ENCODE results near the gene HELT. TPM values are rescaled to one million over a fixed set of nuclear protein-coding genes. Genes with fewer than 3 reads are reported as not detected.

The HELT gene
- polyA plus RNA-seq, 3 donors = not detected

DNA sequence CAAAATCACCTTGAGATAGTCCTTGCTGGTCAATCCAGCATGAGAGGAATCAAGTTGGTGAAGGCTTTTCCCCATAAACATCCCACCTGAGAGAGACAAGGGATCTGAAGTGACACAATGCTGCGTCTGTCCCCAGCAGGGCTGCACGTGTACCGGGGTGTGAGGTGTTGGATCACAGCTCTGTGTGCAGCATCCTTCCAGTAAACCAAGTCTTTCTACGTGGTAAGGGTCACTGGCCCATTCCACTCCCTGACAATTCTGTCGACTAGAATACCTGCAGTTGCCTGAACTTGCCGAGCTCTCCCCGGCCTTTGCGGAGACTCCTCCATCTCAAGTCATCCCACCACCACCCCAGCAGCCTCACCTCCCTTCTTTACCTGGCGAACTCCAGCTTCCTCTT, 14.8 kb downstream of the HELT start:
- Histone ChIP-seq H3K9me3 (replicated peaks in 1 of 2; ENCODE audit: control insufficient read depth in 1 of 2, insufficient read depth in 1 of 2, low read length in 2 of 2) (no peaks in the 10 kb centered on the region), H4K20me1 (ENCODE audit: insufficient read depth, low read length) (no peaks in the 10 kb centered on the region), H2AFZ (ENCODE audit: insufficient read depth, low read depth, low read length, poor library complexity, severe bottlenecking) (no peak overlapping the region), H3K27me3 (ENCODE audit: control insufficient read depth in 2 of 2, insufficient read depth in 2 of 2, low read length in 2 of 2) (peaks cover 7 to 30% of the 10 kb centered on the region in 2 donors), H3K36me3 (replicated peaks in 1 of 2; ENCODE audit: control insufficient read depth in 1 of 2, insufficient read depth in 2 of 2, low read length in 2 of 2) (no peaks in the 10 kb centered on the region), H3K4me3 (replicated peaks in 1 of 3; ENCODE audit: low read depth in 2 of 3, low read length in 3 of 3) (no peak overlapping the region), H3K9ac (ENCODE audit: insufficient read depth, low read length, poor library complexity, severe bottlenecking) (no peak overlapping the region), H3K4me2 (replicated peaks; ENCODE audit: extremely low read depth, low read length, poor library complexity, severe bottlenecking) (no peak overlapping the region), H3K27ac (ENCODE audit: low read depth in 1 of 2, low read length in 2 of 2) (no peak overlapping the region), H3K4me1 (ENCODE audit: control insufficient read depth in 1 of 2, insufficient read depth in 2 of 2, low read length in 2 of 2) (no peaks in the 10 kb centered on the region), H3K79me2 (ENCODE audit: insufficient read depth, low read length) (no peaks in the 10 kb centered on the region)
- Mint-ChIP-seq H3K4me3 (no peak overlapping the region), H3K4me1 (peaks cover 5% of the 10 kb centered on the region), H3K27ac (no peak overlapping the region), H3K36me3 (no peaks in the 10 kb centered on the region), H3K27me3 (ENCODE audit: low read depth in 3 of 3) (peaks cover 34 to 41% (median 34%) of the 10 kb centered on the region in 3 donors), H3K9me3 (peaks cover 0 to 9% (median 4%) of the 10 kb centered on the region in 7 donors)
- DNase-seq = no peak
- intact Hi-C loops (cut with micrococcal nuclease) = loop anchor here in 1 of 2 donors (10.0 kb wide), 1 partner anchor 1002 kb away; no protein-coding TSS in a partner anchor
- TF ChIP-seq, protein P1, sequence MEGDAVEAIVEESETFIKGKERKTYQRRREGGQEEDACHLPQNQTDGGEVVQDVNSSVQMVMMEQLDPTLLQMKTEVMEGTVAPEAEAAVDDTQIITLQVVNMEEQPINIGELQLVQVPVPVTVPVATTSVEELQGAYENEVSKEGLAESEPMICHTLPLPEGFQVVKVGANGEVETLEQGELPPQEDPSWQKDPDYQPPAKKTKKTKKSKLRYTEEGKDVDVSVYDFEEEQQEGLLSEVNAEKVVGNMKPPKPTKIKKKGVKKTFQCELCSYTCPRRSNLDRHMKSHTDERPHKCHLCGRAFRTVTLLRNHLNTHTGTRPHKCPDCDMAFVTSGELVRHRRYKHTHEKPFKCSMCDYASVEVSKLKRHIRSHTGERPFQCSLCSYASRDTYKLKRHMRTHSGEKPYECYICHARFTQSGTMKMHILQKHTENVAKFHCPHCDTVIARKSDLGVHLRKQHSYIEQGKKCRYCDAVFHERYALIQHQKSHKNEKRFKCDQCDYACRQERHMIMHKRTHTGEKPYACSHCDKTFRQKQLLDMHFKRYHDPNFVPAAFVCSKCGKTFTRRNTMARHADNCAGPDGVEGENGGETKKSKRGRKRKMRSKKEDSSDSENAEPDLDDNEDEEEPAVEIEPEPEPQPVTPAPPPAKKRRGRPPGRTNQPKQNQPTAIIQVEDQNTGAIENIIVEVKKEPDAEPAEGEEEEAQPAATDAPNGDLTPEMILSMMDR (IDR thresholded peaks at IDR 0.05) = no peak
- WGBS (ENCODE audit: insufficient coverage) = 88% methylated on average over 9 of the region's 9 CpGs

- Mint-ChIP-seq H3K27ac (no peak overlapping the region), H3K4me3 (no peak overlapping the region), H3K9me3 (peaks cover 0 to 9% (median 5%) of the 10 kb centered on the region in 7 donors), H3K27me3 (ENCODE audit: low read depth in 3 of 3) (peaks cover 31 to 36% (median 31%) of the 10 kb centered on the region in 3 donors), H3K4me1 (peaks cover 5% of the 10 kb centered on the region), H3K36me3 (no peaks in the 10 kb centered on the region)
- H2AFZ ChIP-seq (ENCODE audit: insufficient read depth, low read depth, low read length, poor library complexity, severe bottlenecking) = no peak overlapping the region
- no peaks in the 10 kb centered on the region for H3K36me3 ChIP-seq (replicated peaks in 1 of 2; ENCODE audit: control insufficient read depth in 1 of 2, insufficient read depth in 2 of 2, low read length in 2 of 2)
- peaks cover 5 to 23% of the 10 kb centered on the region in 2 donors for H3K27me3 ChIP-seq (ENCODE audit: control insufficient read depth in 2 of 2, insufficient read depth in 2 of 2, low read length in 2 of 2)
- intact Hi-C loops (cut with micrococcal nuclease) = loop anchor here in 1 of 2 donors (10.0 kb wide), 1 partner anchor 1001 kb away; no protein-coding TSS in a partner anchor
- no peak for DNase-seq
- H3K27ac ChIP-seq (ENCODE audit: low read depth in 1 of 2, low read length in 2 of 2) = no peak overlapping the region
- no peaks in the 10 kb centered on the region for H3K4me1 ChIP-seq (ENCODE audit: control insufficient read depth in 1 of 2, insufficient read depth in 2 of 2, low read length in 2 of 2)
- H3K79me2 ChIP-seq (ENCODE audit: insufficient read depth, low read length) = no peaks in the 10 kb centered on the region
- 80% methylated on average over 1 of the region's 6 CpGs for WGBS (ENCODE audit: insufficient coverage)
- no peak overlapping the region for H3K4me2 ChIP-seq (replicated peaks; ENCODE audit: extremely low read depth, low read length, poor library complexity, severe bottlenecking)
- TF ChIP-seq, protein P1 (IDR thresholded peaks at IDR 0.05) = no peak
- H3K9me3 ChIP-seq (replicated peaks in 1 of 2; ENCODE audit: control insufficient read depth in 1 of 2, insufficient read depth in 1 of 2, low read length in 2 of 2) = no peaks in the 10 kb centered on the region
- no peak overlapping the region for H3K9ac ChIP-seq (ENCODE audit: insufficient read depth, low read length, poor library complexity, severe bottlenecking)
- H3K4me3 ChIP-seq (replicated peaks in 1 of 3; ENCODE audit: low read depth in 2 of 3, low read length in 3 of 3) = no peak overlapping the region
- H4K20me1 ChIP-seq (ENCODE audit: insufficient read depth, low read length) = no peaks in the 10 kb centered on the region
Observed at GRCh38 chr4:185033950-185034349, 15.7 kb downstream of the HELT start.

All from CD14-positive monocyte (primary cell).